C4-2B (cell line): ENCODE results near the gene BARX2.

Experiments
- CTCF ChIP-seq: fragments of 450-650 bp; conservative IDR thresholded peaks from 2 replicates; pipeline ENCODE4 v1.5.1; 2017; ENCODE audit warnings: mild to moderate bottlenecking
- ZFX ChIP-seq: fragments of 450-650 bp; IDR thresholded peaks from 2 replicates; pipeline ENCODE4 v1.6.1; 2017

- TF ChIP-seq CTCF: no peak
- no peak for TF ChIP-seq ZFX
Observed at GRCh38 chr11:129374993-129375750, 476 bp upstream of the BARX2 start.
